Thyroid gland (tissue), 4 donors: ENCODE measurements around the gene CREB5. TPM values are rescaled to one million over a fixed set of nuclear protein-coding genes. Genes with fewer than 3 reads are reported as not detected.

Experiments used
- DNase-seq, 2 donors: peaks; one replicate each; pipeline ENCODE4 v3.0.0-alpha.2; 2019
- H3K27ac ChIP-seq, 3 donors: fragments of 200-600 bp; sonication (generic); 1 replicate in 2 of 3; 2 replicates in 1 of 3; pipeline ENCODE4 v1.5.1; 2016 to 2019; ENCODE audit warnings: mild to moderate bottlenecking in 1 of 3, moderate library complexity in 1 of 3
- H3K27me3 ChIP-seq: fragments of 200-600 bp; sonication (generic); one replicate; pipeline ENCODE4 v1.5.1; 2019
- H3K36me3 ChIP-seq, 2 donors: fragments of 200-600 bp; sonication (generic); one replicate each; pipeline ENCODE4 v1.5.1; 2016 to 2019
- H3K4me1 ChIP-seq, 2 donors: fragments of 200-600 bp; sonication (generic); one replicate each; pipeline ENCODE4 v1.5.1; 2017 to 2019
- H3K4me3 ChIP-seq, 3 donors: fragments of 200-600 bp; sonication (generic); replicated peaks in 1 of 3; 1 replicate in 2 of 3; 2 replicates in 1 of 3; pipeline ENCODE4 v1.5.1; 2016; ENCODE audit warnings: mild to moderate bottlenecking in 1 of 3
- H3K9me3 ChIP-seq: fragments of 200-600 bp; sonication (generic); one replicate; pipeline ENCODE4 v1.5.1; 2017
- POLR2A ChIP-seq, 2 donors: fragments of 450-650 bp; IDR thresholded peaks; one replicate each; pipeline ENCODE4 v1.6.1; 2017; ENCODE audit warnings: antibody characterized with exemption in 2 of 2, mild to moderate bottlenecking in 2 of 2, moderate library complexity in 1 of 2
- WGBS, 2 donors: methylation state at CpG; one replicate each; pipeline ENCODE4 v1.1.5; 2017; 5-methylcytosine and 5-hydroxymethylcytosine counted together
- intact Hi-C: fragments of 100-400 bp; cut with DNase I; formaldehyde crosslinking; loops from one replicate; pipeline ENCODE4 v1.15.1; 2023
- total RNA-seq, 4 donors: library from RNA; depleted of rRNA; stranded (reverse); fragments of >200 nt; gene quantifications; one replicate each; pipeline ENCODE4 v1.2.3, GENCODE V29; 2016
- TF ChIP-seq, protein P1 (sequence below), 6 experiments: fragments of 200-600 bp in 3 of 6; fragments of 450-650 bp in 3 of 6; sonication (generic) in 3 of 6; IDR thresholded peaks; one replicate each; pipeline ENCODE4 v1.5.1; 2016 to 2019; ENCODE audit warnings: antibody characterized with exemption in 6 of 6, mild to moderate bottlenecking in 2 of 6, inconsistent platforms in 1 of 6, moderate library complexity in 1 of 6

The CREB5 gene
- total RNA-seq, 4 donors from 2014 or later = 2.5 to 13.6 (median 6.5) TPM

- intact Hi-C loops = no loop called here
- H3K4me3 ChIP-seq = no peak overlapping the region
- H3K4me1 ChIP-seq = peaks cover 0 to 7% of the 10 kb centered on the region in 2 donors
- DNase-seq = no peak
- no peaks in the 10 kb centered on the region for H3K9me3 ChIP-seq
- no peak overlapping the region for H3K27ac ChIP-seq
- H3K36me3 ChIP-seq = no peaks in the 10 kb centered on the region
- no peaks in the 10 kb centered on the region for H3K27me3 ChIP-seq
- TF ChIP-seq POLR2A (IDR thresholded peaks at IDR 0.05) = no peak
- TF ChIP-seq, protein P1, sequence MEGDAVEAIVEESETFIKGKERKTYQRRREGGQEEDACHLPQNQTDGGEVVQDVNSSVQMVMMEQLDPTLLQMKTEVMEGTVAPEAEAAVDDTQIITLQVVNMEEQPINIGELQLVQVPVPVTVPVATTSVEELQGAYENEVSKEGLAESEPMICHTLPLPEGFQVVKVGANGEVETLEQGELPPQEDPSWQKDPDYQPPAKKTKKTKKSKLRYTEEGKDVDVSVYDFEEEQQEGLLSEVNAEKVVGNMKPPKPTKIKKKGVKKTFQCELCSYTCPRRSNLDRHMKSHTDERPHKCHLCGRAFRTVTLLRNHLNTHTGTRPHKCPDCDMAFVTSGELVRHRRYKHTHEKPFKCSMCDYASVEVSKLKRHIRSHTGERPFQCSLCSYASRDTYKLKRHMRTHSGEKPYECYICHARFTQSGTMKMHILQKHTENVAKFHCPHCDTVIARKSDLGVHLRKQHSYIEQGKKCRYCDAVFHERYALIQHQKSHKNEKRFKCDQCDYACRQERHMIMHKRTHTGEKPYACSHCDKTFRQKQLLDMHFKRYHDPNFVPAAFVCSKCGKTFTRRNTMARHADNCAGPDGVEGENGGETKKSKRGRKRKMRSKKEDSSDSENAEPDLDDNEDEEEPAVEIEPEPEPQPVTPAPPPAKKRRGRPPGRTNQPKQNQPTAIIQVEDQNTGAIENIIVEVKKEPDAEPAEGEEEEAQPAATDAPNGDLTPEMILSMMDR (IDR thresholded peaks at IDR 0.05) = no peak
- 92 to 100% methylated on average over 1 of the region's 1 CpG for WGBS, 2 donors
Measured at GRCh38 chr7:28502408-28502807, 90.1 kb downstream of the CREB5 start.

DNA sequence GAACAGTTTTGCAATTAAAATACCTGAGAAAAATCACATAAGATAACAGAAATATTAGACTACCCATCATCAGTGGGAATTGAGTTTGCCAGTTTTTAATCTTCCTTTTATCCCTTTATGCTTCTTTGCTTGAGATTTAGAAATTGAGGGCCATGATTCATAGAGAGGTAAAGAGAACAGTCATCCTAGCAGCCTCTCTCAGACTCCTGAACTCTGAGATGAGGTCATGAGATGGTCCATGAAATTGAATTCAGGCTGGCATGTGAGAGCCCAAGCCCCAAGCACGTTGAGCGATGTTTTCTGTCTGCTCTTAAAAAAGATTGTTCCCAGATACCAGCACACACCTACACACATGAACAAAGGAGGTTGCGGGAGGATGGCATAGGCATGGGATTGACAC lies 91.1 kb downstream of the CREB5 start:
- intact Hi-C loops = no loop called here
- no peaks in the 10 kb centered on the region for H3K9me3 ChIP-seq
- TF ChIP-seq, protein P1 (IDR thresholded peaks at IDR 0.05) = no peak
- no peak for TF ChIP-seq POLR2A (IDR thresholded peaks at IDR 0.05)
- WGBS, 2 donors = 94 to 95% methylated on average over 3 of the region's 3 CpGs
- H3K4me1 ChIP-seq = peaks cover 0 to 7% of the 10 kb centered on the region in 2 donors
- no peak overlapping the region for H3K27ac ChIP-seq
- no peak for DNase-seq
- no peaks in the 10 kb centered on the region for H3K36me3 ChIP-seq
- H3K4me3 ChIP-seq = no peak overlapping the region
- no peaks in the 10 kb centered on the region for H3K27me3 ChIP-seq

DNA sequence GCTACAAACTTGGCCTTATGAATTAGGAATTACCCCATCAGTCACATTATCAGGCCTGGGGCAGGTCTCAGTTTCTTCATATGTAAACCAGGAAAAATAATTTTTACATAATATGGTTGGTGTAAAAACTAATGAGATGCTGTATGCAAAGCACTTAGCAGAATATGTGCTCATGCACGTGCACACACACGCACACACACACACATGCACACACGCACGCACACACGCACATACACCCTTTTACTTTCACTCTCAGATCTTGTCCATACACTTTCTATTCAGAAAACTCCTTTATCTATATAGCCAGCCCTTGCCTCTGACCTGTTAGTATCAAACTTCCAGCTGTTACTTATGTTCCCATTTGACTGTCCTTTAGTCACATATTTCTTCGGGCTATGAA lies 92.7 kb downstream of the CREB5 start:
- TF ChIP-seq POLR2A (IDR thresholded peaks at IDR 0.05) = no peak
- TF ChIP-seq, protein P1 (IDR thresholded peaks at IDR 0.05) = no peak
- Histone ChIP-seq H3K9me3 (no peaks in the 10 kb centered on the region), H3K36me3 (no peaks in the 10 kb centered on the region), H3K4me3 (no peak overlapping the region), H3K27ac (no peak overlapping the region), H3K27me3 (no peaks in the 10 kb centered on the region), H3K4me1 (peaks cover 0 to 7% of the 10 kb centered on the region in 2 donors)
- WGBS, 2 donors = 90% methylated on average over 6 of the region's 6 CpGs
- DNase-seq = no peak
- intact Hi-C loops = no loop called here

DNA sequence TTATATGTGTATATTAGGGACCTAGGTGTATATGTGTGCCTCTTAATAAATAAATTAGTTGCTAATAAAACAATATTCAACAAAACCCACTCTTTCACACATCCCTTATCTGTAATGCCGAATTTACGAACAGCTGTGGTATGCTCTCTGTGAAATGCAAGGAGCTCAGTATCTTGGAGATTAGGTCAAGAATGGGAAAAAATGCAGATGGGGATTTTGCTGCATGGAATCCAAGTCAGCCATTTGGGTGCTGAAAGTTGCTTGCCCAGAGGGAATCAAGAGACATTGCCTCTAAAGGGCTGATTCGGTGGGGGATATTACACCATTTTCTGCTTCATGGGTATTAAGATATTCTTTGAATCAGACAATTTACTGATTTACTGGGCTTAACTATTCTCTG lies 93.5 kb downstream of the CREB5 start:
- intact Hi-C loops = no loop called here
- no peak for TF ChIP-seq POLR2A (IDR thresholded peaks at IDR 0.05)
- TF ChIP-seq, protein P1 (IDR thresholded peaks at IDR 0.05) = no peak
- no peak for DNase-seq
- H3K36me3 ChIP-seq = no peaks in the 10 kb centered on the region
- 82 to 95% methylated on average over 3 of the region's 3 CpGs for WGBS, 2 donors
- no peaks in the 10 kb centered on the region for H3K27me3 ChIP-seq
- H3K4me1 ChIP-seq = peaks cover 0 to 7% of the 10 kb centered on the region in 2 donors
- H3K4me3 ChIP-seq = no peak overlapping the region
- no peak overlapping the region for H3K27ac ChIP-seq
- no peaks in the 10 kb centered on the region for H3K9me3 ChIP-seq

- Histone ChIP-seq H3K4me3 (no peak overlapping the region), H3K4me1 (peaks cover 0 to 7% of the 10 kb centered on the region in 2 donors), H3K9me3 (no peaks in the 10 kb centered on the region), H3K27me3 (no peaks in the 10 kb centered on the region), H3K36me3 (no peaks in the 10 kb centered on the region), H3K27ac (no peak overlapping the region)
- DNase-seq = no peak
- TF ChIP-seq, protein P1 (IDR thresholded peaks at IDR 0.05) = no peak
- TF ChIP-seq POLR2A (IDR thresholded peaks at IDR 0.05) = no peak
- WGBS, 2 donors = 80 to 84% methylated on average over 11 of the region's 11 CpGs
- intact Hi-C loops = no loop called here
Measured at GRCh38 chr7:28507525-28508282, 95.4 kb downstream of the CREB5 start.
